DOHH2 (cell line): ENCODE data around the gene PRADC1.

Source experiments
- EZH2phosphoT487 ChIP-seq: fragments of 200-600 bp; sonication (generic); IDR thresholded peaks from 2 replicates; pipeline ENCODE4 v1.6.1; 2017; ENCODE audit warnings: borderline replicate concordance, mild to moderate bottlenecking, antibody characterized with exemption, low read length, moderate library complexity, mixed read lengths
- TF ChIP-seq, protein P1 (sequence below): fragments of 200-600 bp; sonication (generic); IDR thresholded peaks from one replicate; pipeline ENCODE4 v1.5.1; 2014; ENCODE audit warnings: antibody characterized with exemption, mild to moderate bottlenecking, low read depth, low read length; ENCODE audit not compliant: poor library complexity, severe bottlenecking

DNA sequence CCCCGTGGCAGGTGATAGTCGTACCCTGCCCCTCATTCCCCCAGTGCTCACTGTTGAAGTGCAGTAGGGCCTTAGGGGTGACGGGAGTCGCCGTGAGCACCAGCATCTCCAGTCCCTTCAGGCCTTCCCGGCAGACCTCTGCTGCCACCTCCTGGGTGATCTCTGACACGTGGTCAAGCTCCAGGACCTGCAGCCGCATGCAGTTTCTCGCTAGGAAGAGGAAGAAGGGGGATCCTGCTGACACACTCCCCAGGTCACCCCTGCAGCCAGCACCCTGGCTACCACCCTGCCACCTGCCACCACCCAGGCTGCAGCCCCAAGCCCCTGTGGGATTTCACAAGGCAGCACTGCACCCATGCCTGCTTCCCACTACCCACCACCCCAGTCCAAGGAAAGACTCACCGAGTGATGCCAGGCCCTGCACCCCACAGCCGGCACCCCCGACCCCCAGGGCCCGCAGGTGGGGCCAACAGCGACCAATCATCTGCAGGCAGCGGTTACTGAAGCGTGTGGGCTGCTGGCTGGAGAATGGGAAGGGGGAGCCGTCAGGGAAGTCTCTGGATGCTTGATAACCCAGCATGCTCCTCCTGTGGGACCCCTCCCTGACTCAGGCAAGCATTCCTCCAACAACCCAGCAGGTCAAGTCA, 27.4 kb upstream of the PRADC1 start:
- TF ChIP-seq, protein P1, sequence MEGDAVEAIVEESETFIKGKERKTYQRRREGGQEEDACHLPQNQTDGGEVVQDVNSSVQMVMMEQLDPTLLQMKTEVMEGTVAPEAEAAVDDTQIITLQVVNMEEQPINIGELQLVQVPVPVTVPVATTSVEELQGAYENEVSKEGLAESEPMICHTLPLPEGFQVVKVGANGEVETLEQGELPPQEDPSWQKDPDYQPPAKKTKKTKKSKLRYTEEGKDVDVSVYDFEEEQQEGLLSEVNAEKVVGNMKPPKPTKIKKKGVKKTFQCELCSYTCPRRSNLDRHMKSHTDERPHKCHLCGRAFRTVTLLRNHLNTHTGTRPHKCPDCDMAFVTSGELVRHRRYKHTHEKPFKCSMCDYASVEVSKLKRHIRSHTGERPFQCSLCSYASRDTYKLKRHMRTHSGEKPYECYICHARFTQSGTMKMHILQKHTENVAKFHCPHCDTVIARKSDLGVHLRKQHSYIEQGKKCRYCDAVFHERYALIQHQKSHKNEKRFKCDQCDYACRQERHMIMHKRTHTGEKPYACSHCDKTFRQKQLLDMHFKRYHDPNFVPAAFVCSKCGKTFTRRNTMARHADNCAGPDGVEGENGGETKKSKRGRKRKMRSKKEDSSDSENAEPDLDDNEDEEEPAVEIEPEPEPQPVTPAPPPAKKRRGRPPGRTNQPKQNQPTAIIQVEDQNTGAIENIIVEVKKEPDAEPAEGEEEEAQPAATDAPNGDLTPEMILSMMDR = peak; percentile 49
- TF ChIP-seq EZH2phosphoT487 = no peak
